ENCODE results near the gene COL9A2. TPM values are rescaled to one million over a fixed set of nuclear protein-coding genes. Genes with fewer than 3 reads are reported as not detected.

The COL9A2 gene
- total and polyA plus RNA-seq, 2 donors (not counting 3 experiments of a cell fraction or from before 2014, with no cell fraction given) = 0.64 to 0.69 TPM

GRCh38 chr1:40301541-40302299 lies 15.4 kb downstream of the COL9A2 start:
- no peak overlapping the region for H2AFZ ChIP-seq (ENCODE audit: low read depth, low read length)
- H3K9me3 ChIP-seq (replicated peaks; ENCODE audit: control insufficient read depth, insufficient read depth, low read length) = no peaks in the 10 kb centered on the region
- H3K4me2 ChIP-seq (ENCODE audit: insufficient read depth, low read length) = no peak overlapping the region
- no peak overlapping the region for H3K4me3 ChIP-seq (replicated peaks in 1 of 3; ENCODE audit: insufficient read depth in 1 of 3, low read depth in 1 of 3, low read length in 3 of 3)
- BruUV-seq (replicated peaks) = no TSS peak
- no peak overlapping the region for H3K27ac ChIP-seq (ENCODE audit: insufficient read depth, low read depth, low read length)
- no peaks in the 10 kb centered on the region for H3K4me1 ChIP-seq (ENCODE audit: control insufficient read depth, extremely low read depth, insufficient read depth, low read length)
- H3K27me3 ChIP-seq (ENCODE audit: control insufficient read depth in 2 of 2, insufficient read depth in 2 of 2, low read length in 2 of 2) = peaks cover 0 to 2% of the 10 kb centered on the region in 2 experiments
- no peak overlapping the region for H3K9ac ChIP-seq (replicated peaks; ENCODE audit: extremely low read depth, insufficient read depth, low read length)
- TF ChIP-seq GATA2 (IDR thresholded peaks at IDR 0.05; ENCODE audit: insufficient read depth, insufficient read length, low read depth, low read length) (no peak), JUN (IDR thresholded peaks at IDR 0.05; ENCODE audit: borderline replicate concordance, insufficient read depth, insufficient read length, low read depth) (no peak), CTCF (IDR thresholded peaks at IDR 0.05; ENCODE audit: extremely low read depth in 1 of 2, insufficient read depth in 1 of 2, low read depth in 1 of 2, low read length in 2 of 2) (no peak), MYC (IDR thresholded peaks at IDR 0.05; ENCODE audit: low read depth, low read length) (no peak), POLR2AphosphoS5 (IDR thresholded peaks at IDR 0.05; ENCODE audit: insufficient read depth, low read depth, low read length) (no peak), MAX (IDR thresholded peaks at IDR 0.05; ENCODE audit: insufficient read depth, insufficient read length) (no peak), FOS (IDR thresholded peaks at IDR 0.05; ENCODE audit: borderline replicate concordance, insufficient read depth, low read length) (no peak), EZH2 (IDR thresholded peaks at IDR 0.05; ENCODE audit: borderline replicate concordance, low read depth, low read length, severe bottlenecking) (no peak), POLR2A (IDR thresholded peaks at IDR 0.05; ENCODE audit: low read depth, low read length) (no peak)
- H3K36me3 ChIP-seq (ENCODE audit: control insufficient read depth in 2 of 2, extremely low read depth in 1 of 2, insufficient read depth in 2 of 2, low read length in 2 of 2) = no peaks in the 10 kb centered on the region
- ChIA-PET POLR2A (no interaction called here), CTCF (interaction anchor here (1.0 kb wide), 1 partner anchor 13 kb away, joined by 3 read pairs; no protein-coding TSS in a partner anchor)
- intact Hi-C loops (cut with micrococcal nuclease) (no loop called here), dilution Hi-C loops (cut with MboI; ENCODE audit: extremely low pct_ligation_motif_present, low sequenced_read_pairs) (no loop called here)
- DNase-seq (ENCODE audit: low read depth, low spot score) = no peak
- no peak for FAIRE-seq
- no peaks in the 10 kb centered on the region for H4K20me1 ChIP-seq (replicated peaks; ENCODE audit: control insufficient read depth, extremely low read depth, insufficient read depth, low read length)
- H3K9me1 ChIP-seq (replicated peaks; ENCODE audit: control insufficient read depth, extremely low read depth, insufficient read depth, low read length) = no peaks in the 10 kb centered on the region
- no peaks in the 10 kb centered on the region for H3K79me2 ChIP-seq (ENCODE audit: control insufficient read depth, insufficient read depth, low read length)
